KMS-11 (cell line): ENCODE measurements around the gene TMPRSS2.

Experiments used
- H2AFZ ChIP-seq: fragments of 200-600 bp; sonication (generic); 2 replicates; pipeline ENCODE4 v1.6.1; 2016; ENCODE audit warnings: antibody characterized with exemption, mixed run types, low read depth
- H3K27ac ChIP-seq: fragments of 200-600 bp; sonication (generic); 2 replicates; pipeline ENCODE4 v1.6.1; 2016; ENCODE audit warnings: mild to moderate bottlenecking, mixed run types
- H3K27me3 ChIP-seq: fragments of 200-600 bp; sonication (generic); 2 replicates; pipeline ENCODE4 v1.6.1; 2017; ENCODE audit warnings: mild to moderate bottlenecking, low read depth, mixed run types, moderate library complexity; ENCODE audit not compliant: insufficient read depth
- H3K36me3 ChIP-seq: fragments of 200-600 bp; sonication (generic); 2 replicates; pipeline ENCODE4 v1.6.1; 2017; ENCODE audit warnings: mild to moderate bottlenecking, mixed run types; ENCODE audit not compliant: insufficient read depth
- H3K4me1 ChIP-seq: fragments of 200-600 bp; sonication (generic); 2 replicates; pipeline ENCODE4 v1.6.1; 2016; ENCODE audit warnings: mild to moderate bottlenecking, low read depth, mixed run types; ENCODE audit not compliant: poor library complexity, severe bottlenecking
- H3K4me2 ChIP-seq: fragments of 200-600 bp; sonication (generic); 2 replicates; pipeline ENCODE4 v1.7.0; 2016; ENCODE audit warnings: mild to moderate bottlenecking, mixed run types
- H3K4me3 ChIP-seq: fragments of 200-600 bp; sonication (generic); IDR thresholded peaks from 2 replicates; pipeline ENCODE4 v1.6.1; 2017; ENCODE audit warnings: low read depth, low read length, mixed read lengths; ENCODE audit not compliant: insufficient read depth
- H3K79me2 ChIP-seq: fragments of 200-600 bp; sonication (generic); 2 replicates; pipeline ENCODE4 v1.6.1; 2016; ENCODE audit warnings: low read depth, mixed run types; ENCODE audit not compliant: insufficient read depth
- H3K9ac ChIP-seq: fragments of 200-600 bp; sonication (generic); 2 replicates; pipeline ENCODE4 v1.6.1; 2016; ENCODE audit warnings: mild to moderate bottlenecking, mixed run types
- H4K20me1 ChIP-seq: fragments of 200-600 bp; sonication (generic); 2 replicates; pipeline ENCODE4 v1.6.1; 2016; ENCODE audit warnings: mild to moderate bottlenecking, mixed run types; ENCODE audit not compliant: insufficient read depth
- CTCF ChIP-seq: fragments of 200-600 bp; sonication (generic); conservative IDR thresholded peaks from 2 replicates; pipeline ENCODE4 v1.6.1; 2017; ENCODE audit warnings: low read depth, mild to moderate bottlenecking, antibody characterized with exemption, low read length, moderate library complexity, mixed read lengths

TMPRSS2 gene

GRCh38 chr21:41507521-41508414 lies at the start of gene TMPRSS2:
Gene TMPRSS2 (minus strand): TSS chr21:41508158. CDS start chr21:41498133, 10,025 bp downstream.
- Histone ChIP-seq H3K9ac (no peak within 1 kb of the TSS), H3K79me2 (no peaks in the 10 kb centered on the region), H3K27ac (no peak within 1 kb of the TSS), H3K36me3 (no peaks in the 10 kb centered on the region), H4K20me1 (no peaks in the 10 kb centered on the region), H3K27me3 (no peaks in the 10 kb centered on the region), H3K4me1 (no peaks in the 10 kb centered on the region), H3K4me2 (no peak within 1 kb of the TSS), H3K4me3 (no peak within 1 kb of the TSS), H2AFZ (no peak within 1 kb of the TSS)
- TF ChIP-seq CTCF, result no peak

DNA sequence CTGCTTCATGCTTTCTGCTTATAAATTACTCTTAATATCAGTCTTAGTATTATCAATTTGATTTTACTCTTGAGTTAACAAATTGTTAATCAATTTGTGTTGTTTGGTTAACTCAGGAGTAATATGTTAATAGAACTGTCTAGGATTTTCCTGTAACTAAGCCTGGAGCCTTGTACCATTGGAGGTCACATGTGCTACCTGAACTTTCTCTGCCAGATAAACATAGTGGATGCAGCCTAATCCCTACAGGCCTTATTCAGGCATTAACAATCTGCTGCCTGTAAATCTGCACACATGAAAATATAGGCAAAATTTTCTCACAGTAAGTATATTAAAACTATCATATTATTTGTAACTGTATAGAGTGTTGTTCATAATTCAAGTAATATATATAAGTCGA lies 47.1 kb upstream of the TMPRSS2 start:
- no peak overlapping the region for H3K27ac ChIP-seq

DNA sequence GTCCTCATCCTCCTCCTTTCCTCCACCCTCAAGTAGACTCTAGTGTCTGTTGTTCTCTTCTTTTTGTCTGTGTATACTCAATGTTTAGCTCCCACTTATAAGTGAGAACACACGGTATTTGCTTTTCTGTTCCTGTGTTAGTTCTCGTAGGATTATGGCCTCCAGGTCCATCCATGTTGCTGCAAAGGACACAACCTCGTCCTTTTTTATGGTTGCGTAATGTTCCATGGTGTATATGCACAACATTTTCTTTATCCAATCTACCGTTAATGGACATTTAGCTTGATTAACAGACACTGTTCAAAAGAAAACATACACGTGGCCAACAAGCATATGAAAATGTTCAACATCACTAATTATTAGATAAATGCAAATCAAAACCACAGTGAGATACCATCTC lies 44.3 kb upstream of the TMPRSS2 start:
- no peak for TF ChIP-seq CTCF
- Histone ChIP-seq H3K27ac (no peak overlapping the region), H2AFZ (no peak overlapping the region), H4K20me1 (no peaks in the 10 kb centered on the region), H3K9ac (no peak overlapping the region), H3K4me3 (no peak overlapping the region), H3K27me3 (no peaks in the 10 kb centered on the region), H3K4me2 (no peak overlapping the region), H3K4me1 (no peaks in the 10 kb centered on the region), H3K79me2 (no peaks in the 10 kb centered on the region), H3K36me3 (no peaks in the 10 kb centered on the region)

More for the DNA sequence above, 47.1 kb upstream of the TMPRSS2 start:
- H3K9ac ChIP-seq, result no peak overlapping the region
- H3K4me1 ChIP-seq, result no peaks in the 10 kb centered on the region
- H3K27me3 ChIP-seq, result no peaks in the 10 kb centered on the region
- TF ChIP-seq CTCF, result no peak
- H3K79me2 ChIP-seq, result no peaks in the 10 kb centered on the region
- H3K4me2 ChIP-seq, result no peak overlapping the region
- H2AFZ ChIP-seq, result no peak overlapping the region
- H3K4me3 ChIP-seq, result no peak overlapping the region
- H3K36me3 ChIP-seq, result no peaks in the 10 kb centered on the region
- H4K20me1 ChIP-seq, result no peaks in the 10 kb centered on the region

DNA sequence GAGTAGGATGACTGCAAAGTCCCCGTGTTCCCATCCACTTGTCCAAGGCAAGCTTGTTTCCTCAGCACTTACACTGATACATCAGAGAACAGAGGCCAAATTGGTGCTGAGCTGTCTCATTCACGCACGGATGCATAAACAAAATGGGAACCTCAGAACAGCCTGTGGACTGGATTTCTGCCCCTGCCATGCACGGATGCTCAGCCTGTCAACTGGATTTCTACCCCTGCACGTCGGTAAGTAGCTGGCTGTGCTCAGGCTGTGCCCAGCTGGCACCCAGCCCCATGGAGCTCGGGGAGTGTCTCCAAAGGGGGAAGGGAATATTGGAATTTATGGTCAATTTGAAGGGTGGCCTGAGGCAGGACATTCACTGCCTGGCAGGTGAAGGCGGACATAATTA lies 40.8 kb upstream of the TMPRSS2 start:
- no peaks in the 10 kb centered on the region; the same call in 1 of the 2 replicates for H3K36me3 ChIP-seq
- no peak overlapping the region for H2AFZ ChIP-seq
- H3K79me2 ChIP-seq, result no peaks in the 10 kb centered on the region
- no peak overlapping the region for H3K4me2 ChIP-seq
- no peak overlapping the region for H3K9ac ChIP-seq
- no peak overlapping the region for H3K27ac ChIP-seq
- no peaks in the 10 kb centered on the region for H4K20me1 ChIP-seq
- H3K4me1 ChIP-seq, result no peaks in the 10 kb centered on the region
- H3K27me3 ChIP-seq, result no peaks in the 10 kb centered on the region
- no peak for TF ChIP-seq CTCF
- no peak overlapping the region for H3K4me3 ChIP-seq
